Colonic mucosa (tissue), 4 donors: ENCODE data around the gene GMPR. TPM values are rescaled to one million over a fixed set of nuclear protein-coding genes. Genes with fewer than 3 reads are reported as not detected.
A peak's percentile ranks its signal among the peaks of the same experiment; 100 is the strongest.

Experiments
- DNase-seq: peaks from one replicate; pipeline ENCODE4 v3.0.0-alpha.2; 2020
- H3K27ac ChIP-seq: fragments of 200-600 bp; one replicate; pipeline ENCODE4 v1.8.0; 2021
- H3K27me3 ChIP-seq: fragments of 200-600 bp; one replicate; pipeline ENCODE4 v1.8.0; 2021
- H3K36me3 ChIP-seq: fragments of 200-600 bp; one replicate; pipeline ENCODE4 v1.8.0; 2021
- H3K4me1 ChIP-seq: fragments of 200-600 bp; one replicate; pipeline ENCODE4 v1.8.0; 2021; ENCODE audit warnings: mild to moderate bottlenecking
- H3K4me3 ChIP-seq: fragments of 200-600 bp; one replicate; pipeline ENCODE4 v1.8.0; 2021
- H3K9ac ChIP-seq, 2 donors: one replicate each; pipeline ENCODE4 v1.7.0; 2013; ENCODE audit warnings: control low read depth in 2 of 2, low read depth in 2 of 2, low read length in 2 of 2
- H3K9me3 ChIP-seq: fragments of 200-600 bp; one replicate; pipeline ENCODE4 v1.8.0; 2021
- intact Hi-C: fragments of 100-400 bp; cut with DNase I; formaldehyde crosslinking; loops from one replicate; pipeline ENCODE4 v1.14.1; 2022
- total RNA-seq, 2 donors: library from RNA; stranded (reverse); fragmentation: NEBNext Ultra II Directional in 1 of 2; extraction: Animal tissue kit (Norgen Biotek cat#: 25700) in 1 of 2; gene quantifications; one replicate each; pipeline ENCODE4 v1.2.1, GENCODE V29; 2021
- TF ChIP-seq, protein P1 (sequence below): fragments of 200-600 bp; IDR thresholded peaks from one replicate; pipeline ENCODE4 v1.8.0; 2022; ENCODE audit warnings: antibody characterized with exemption, mild to moderate bottlenecking
- donor health status: healthy.
- donor health status: DM: no; HTN: no; CAD: no.
- donor health status: DM: no; HTN: no; CAD: no.

The GMPR gene
- total RNA-seq, 2 donors from 2014 or later = 3.4 to 4.7 TPM

DNA sequence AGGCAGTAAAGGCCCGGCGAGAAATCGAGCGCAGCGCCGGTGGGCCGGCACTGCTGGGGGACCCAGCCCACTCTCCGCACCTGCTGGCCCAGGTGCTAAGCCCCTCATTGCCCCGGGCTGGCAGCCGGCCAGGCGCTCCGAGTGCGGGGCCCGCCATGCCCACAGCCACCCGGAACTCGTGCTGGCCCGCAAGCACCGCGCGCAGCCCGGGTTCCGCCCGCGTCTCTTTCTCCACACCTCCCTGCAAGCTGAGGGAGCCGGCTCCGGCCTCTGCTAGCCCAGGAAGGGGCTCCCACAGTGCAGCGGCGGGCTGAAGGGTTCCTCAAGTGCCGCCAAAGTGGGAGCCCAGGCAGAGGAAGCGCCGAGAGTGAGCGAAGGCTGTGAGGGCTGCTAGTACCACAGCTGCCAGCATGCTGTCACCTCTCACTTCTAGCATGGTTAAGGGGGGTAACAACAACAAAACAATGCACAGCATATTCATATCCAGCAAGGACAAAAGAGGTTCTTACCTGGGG, 11.3 kb upstream of the GMPR start:
- Histone ChIP-seq H3K9me3 (no peaks in the 10 kb centered on the region), H3K36me3 (no peaks in the 10 kb centered on the region)
- TF ChIP-seq, protein P1, sequence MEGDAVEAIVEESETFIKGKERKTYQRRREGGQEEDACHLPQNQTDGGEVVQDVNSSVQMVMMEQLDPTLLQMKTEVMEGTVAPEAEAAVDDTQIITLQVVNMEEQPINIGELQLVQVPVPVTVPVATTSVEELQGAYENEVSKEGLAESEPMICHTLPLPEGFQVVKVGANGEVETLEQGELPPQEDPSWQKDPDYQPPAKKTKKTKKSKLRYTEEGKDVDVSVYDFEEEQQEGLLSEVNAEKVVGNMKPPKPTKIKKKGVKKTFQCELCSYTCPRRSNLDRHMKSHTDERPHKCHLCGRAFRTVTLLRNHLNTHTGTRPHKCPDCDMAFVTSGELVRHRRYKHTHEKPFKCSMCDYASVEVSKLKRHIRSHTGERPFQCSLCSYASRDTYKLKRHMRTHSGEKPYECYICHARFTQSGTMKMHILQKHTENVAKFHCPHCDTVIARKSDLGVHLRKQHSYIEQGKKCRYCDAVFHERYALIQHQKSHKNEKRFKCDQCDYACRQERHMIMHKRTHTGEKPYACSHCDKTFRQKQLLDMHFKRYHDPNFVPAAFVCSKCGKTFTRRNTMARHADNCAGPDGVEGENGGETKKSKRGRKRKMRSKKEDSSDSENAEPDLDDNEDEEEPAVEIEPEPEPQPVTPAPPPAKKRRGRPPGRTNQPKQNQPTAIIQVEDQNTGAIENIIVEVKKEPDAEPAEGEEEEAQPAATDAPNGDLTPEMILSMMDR = no peak

DNA sequence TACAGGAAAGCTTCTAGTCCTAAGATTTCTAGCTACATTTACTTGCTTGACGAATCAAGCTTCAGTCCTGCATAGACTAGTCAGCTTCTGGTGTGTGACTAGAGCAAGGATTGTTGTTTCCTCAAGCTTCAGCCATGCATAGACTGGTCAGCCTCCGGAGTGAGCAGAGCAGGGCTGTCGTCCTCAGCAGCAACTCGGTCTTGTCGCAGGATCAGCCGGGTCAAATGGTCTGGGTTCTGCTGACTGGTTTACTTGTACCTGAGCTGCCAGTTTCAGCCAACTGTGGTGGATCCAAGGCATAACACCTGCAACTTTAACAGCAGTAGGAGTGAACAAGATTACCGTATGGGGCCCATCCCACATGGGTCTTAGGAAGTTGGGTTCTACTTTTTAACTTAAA, 10.8 kb upstream of the GMPR start:
- H3K27ac ChIP-seq = no peak overlapping the region
- no peak overlapping the region for H3K4me3 ChIP-seq
- H3K36me3 ChIP-seq = no peaks in the 10 kb centered on the region
- TF ChIP-seq, protein P1 = no peak
- no peaks in the 10 kb centered on the region for H3K4me1 ChIP-seq
- no peaks in the 10 kb centered on the region for H3K9me3 ChIP-seq
- intact Hi-C loops = loop anchor here (5.0 kb wide), 1 partner anchor 105 kb away; no protein-coding TSS in a partner anchor
- H3K27me3 ChIP-seq = no peaks in the 10 kb centered on the region
- DNase-seq = no peak
- H3K9ac ChIP-seq = no peak overlapping the region

More for the DNA sequence above, 11.3 kb upstream of the GMPR start:
- intact Hi-C loops = loop anchor here (5.0 kb wide), 1 partner anchor 105 kb away; no protein-coding TSS in a partner anchor
- H3K27ac ChIP-seq = no peak overlapping the region
- no peak overlapping the region for H3K9ac ChIP-seq
- no peaks in the 10 kb centered on the region for H3K4me1 ChIP-seq
- H3K27me3 ChIP-seq = no peaks in the 10 kb centered on the region
- no peak overlapping the region for H3K4me3 ChIP-seq
- DNase-seq = no peak

DNA sequence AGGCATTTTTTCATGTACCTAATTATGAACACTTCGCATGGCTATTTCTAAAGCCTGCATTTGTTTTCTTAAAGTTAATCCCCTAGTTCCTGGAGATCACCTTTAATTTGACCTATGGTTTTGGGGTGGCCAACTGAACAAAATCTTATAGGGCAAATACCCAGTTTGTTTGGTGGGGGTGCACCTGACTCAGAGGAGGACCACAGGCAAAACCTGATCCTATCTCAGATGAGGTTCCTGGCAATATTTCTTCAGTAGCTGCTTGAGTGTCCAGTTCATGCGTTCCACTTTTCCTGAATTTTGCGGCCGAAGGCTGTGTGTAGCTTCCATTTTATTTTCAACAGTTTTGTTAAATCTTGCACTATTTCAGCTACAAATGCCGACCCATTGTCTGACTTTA, 10.3 kb upstream of the GMPR start:
- no peak for DNase-seq
- Histone ChIP-seq H3K36me3 (no peaks in the 10 kb centered on the region), H3K27ac (no peak overlapping the region), H3K27me3 (no peaks in the 10 kb centered on the region), H3K4me3 (no peak overlapping the region), H3K9ac (no peak overlapping the region), H3K9me3 (no peaks in the 10 kb centered on the region), H3K4me1 (no peaks in the 10 kb centered on the region)
- TF ChIP-seq, protein P1 = no peak
- intact Hi-C loops = loop anchor here (5.0 kb wide), 1 partner anchor 104 kb away; no protein-coding TSS in a partner anchor

DNA sequence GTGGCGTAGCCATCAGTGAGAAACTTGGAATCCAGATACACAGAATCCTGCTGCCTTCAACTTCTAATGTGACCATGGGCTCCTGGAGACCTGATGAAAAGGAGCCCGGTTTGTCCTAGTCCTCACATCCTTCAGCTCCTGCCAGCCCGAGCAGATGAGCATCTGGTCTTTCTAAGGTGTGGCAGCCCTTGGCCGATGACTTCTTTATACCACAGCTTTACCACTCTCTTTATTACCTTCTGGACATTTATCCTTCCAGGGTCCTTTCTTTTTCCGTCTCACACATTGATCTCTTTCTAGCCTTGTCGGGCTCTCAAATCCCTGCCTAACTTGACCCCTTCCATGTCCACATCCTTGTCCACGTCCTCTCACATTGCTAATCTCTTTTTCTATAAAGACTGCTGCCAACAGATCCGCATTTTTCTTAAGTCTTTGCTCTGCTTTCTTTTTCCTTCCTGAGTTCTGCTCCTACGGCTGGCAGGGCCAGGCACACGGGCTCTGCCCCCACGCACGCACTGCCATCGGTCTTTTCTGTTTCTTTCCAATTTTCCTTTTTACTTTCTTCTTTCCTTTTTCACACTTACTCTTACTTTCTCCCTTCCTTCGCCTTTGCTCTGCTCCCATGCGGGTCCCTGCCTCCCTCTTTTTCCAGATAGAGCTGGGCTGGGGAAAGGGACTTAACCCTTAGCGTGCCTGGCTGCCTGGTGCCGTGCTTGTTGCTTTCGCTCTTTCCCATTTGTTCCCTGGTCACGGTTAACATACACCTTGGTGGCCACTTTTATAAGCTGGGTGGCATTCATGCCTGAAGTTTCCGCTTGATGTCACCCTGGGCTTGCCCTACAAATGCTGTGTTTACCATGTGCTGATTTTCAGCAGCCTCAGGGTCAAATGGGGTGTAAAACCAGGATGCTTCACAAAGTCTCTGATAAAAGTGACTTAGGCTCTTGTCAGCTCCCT, 9.4 kb upstream of the GMPR start:
- peak; percentile 24 for DNase-seq

DNA sequence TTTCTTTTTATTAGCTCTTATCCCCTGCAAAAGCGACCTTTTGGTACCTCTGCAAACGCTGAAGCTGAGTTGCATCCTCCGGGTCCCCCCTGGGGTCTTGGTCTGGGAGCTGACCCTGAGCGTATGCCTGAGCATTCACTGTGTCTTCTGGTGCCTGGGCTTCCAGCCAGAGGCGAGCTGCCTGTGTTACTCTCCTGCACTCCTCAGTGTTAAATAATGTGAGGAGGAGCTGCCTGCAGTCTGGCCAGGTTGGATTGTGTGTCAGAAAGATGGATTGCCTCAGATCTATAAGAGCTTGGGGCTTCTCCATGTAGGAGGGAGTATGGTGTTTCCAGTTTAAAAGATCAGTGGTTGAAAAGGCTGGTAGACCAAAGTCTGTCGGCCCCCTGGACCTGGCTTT, 8.7 kb upstream of the GMPR start:
- DNase-seq = no peak
- no peaks in the 10 kb centered on the region for H3K27me3 ChIP-seq
- TF ChIP-seq, protein P1 = no peak
- H3K4me3 ChIP-seq = no peak overlapping the region
- H3K36me3 ChIP-seq = no peaks in the 10 kb centered on the region
- H3K27ac ChIP-seq = no peak overlapping the region
- no peaks in the 10 kb centered on the region for H3K4me1 ChIP-seq
- no peak overlapping the region for H3K9ac ChIP-seq
- intact Hi-C loops = loop anchor here (5.0 to 10.0 kb wide), 2 partner anchors 103 to 185 kb away; no protein-coding TSS in a partner anchor
- no peaks in the 10 kb centered on the region for H3K9me3 ChIP-seq

More for the DNA sequence above, 9.4 kb upstream of the GMPR start:
- Histone ChIP-seq H3K9me3 (no peaks in the 10 kb centered on the region), H3K36me3 (no peaks in the 10 kb centered on the region), H3K4me3 (peak overlapping the region; percentile 10), H3K9ac (no peak overlapping the region), H3K27me3 (no peaks in the 10 kb centered on the region), H3K27ac (no peak overlapping the region), H3K4me1 (no peaks in the 10 kb centered on the region)
- intact Hi-C loops = loop anchor here (5.0 kb wide), 1 partner anchor 103 kb away; no protein-coding TSS in a partner anchor
- TF ChIP-seq, protein P1 = no peak
